ENCODE results near the gene SCUBE2.

SCUBE2 gene

GRCh38 chr11:9073466-9074225 is 17.8 kb downstream of the SCUBE2 start:
- DNase-seq, result no peak

GRCh38 chr11:9072626-9073176 is 18.7 kb downstream of the SCUBE2 start:
- DNase-seq, result no peak

- DNase-seq, result no peak
Observed at GRCh38 chr11:9071692-9072091, 19.7 kb downstream of the SCUBE2 start.

GRCh38 chr11:9070749-9071491 is 20.5 kb downstream of the SCUBE2 start:
- DNase-seq, result no peak

GRCh38 chr11:9069862-9070470 is 21.4 kb downstream of the SCUBE2 start:
- no peak for DNase-seq

GRCh38 chr11:9069256-9069655 is 22.1 kb downstream of the SCUBE2 start:
- DNase-seq, result no peak

GRCh38 chr11:9066433-9066925 is 24.9 kb downstream of the SCUBE2 start:
- no peak for DNase-seq

- DNase-seq, result no peak
Observed at GRCh38 chr11:9065607-9066432, 25.6 kb downstream of the SCUBE2 start.

- no peak for DNase-seq
Observed at GRCh38 chr11:9061807-9062206, 29.6 kb downstream of the SCUBE2 start.

- DNase-seq, result no peak
Observed at GRCh38 chr11:9060700-9061111, 30.7 kb downstream of the SCUBE2 start.

GRCh38 chr11:9059406-9059805 is 32.0 kb downstream of the SCUBE2 start:
- no peak for DNase-seq

- DNase-seq, result no peak
Observed at GRCh38 chr11:9057888-9058287, 33.5 kb downstream of the SCUBE2 start.

- no peak for DNase-seq
Observed at GRCh38 chr11:9057007-9057406, 34.4 kb downstream of the SCUBE2 start.

- DNase-seq, result no peak
Observed at GRCh38 chr11:9056467-9056866, 34.9 kb downstream of the SCUBE2 start.

GRCh38 chr11:9053316-9054035 is 37.9 kb downstream of the SCUBE2 start:
- no peak for DNase-seq

GRCh38 chr11:9052316-9052715 is 39.1 kb downstream of the SCUBE2 start:
- DNase-seq, result no peak

- DNase-seq, result no peak
Observed at GRCh38 chr11:9049959-9050358, 41.4 kb downstream of the SCUBE2 start.

GRCh38 chr11:9047964-9048523 is 43.4 kb downstream of the SCUBE2 start:
- no peak for DNase-seq

GRCh38 chr11:9046481-9046880 is 44.9 kb downstream of the SCUBE2 start:
- no peak for DNase-seq

- DNase-seq, result no peak
Observed at GRCh38 chr11:9042488-9042887, 48.9 kb downstream of the SCUBE2 start.

- DNase-seq, result no peak
Observed at GRCh38 chr11:9041747-9042146, 49.7 kb downstream of the SCUBE2 start.

GRCh38 chr11:9040410-9040809 is 51.0 kb downstream of the SCUBE2 start:
- DNase-seq, result no peak
